HCT116 (cell line): ENCODE measurements around the gene SSNA1. TPM values are rescaled to one million over a fixed set of nuclear protein-coding genes. Genes with fewer than 3 reads are reported as not detected.

Source experiments
- ATAC-seq: fragments of 200-7000 bp; cut with Tn5 transposase; 2 replicates; pipeline ENCODE4 v1.9.1; 2020; ENCODE audit warnings: mild to moderate bottlenecking, moderate library complexity
- BruUV-seq: library from RNA; stranded (reverse); fragments of 400-500 nt; replicated peaks from 2 replicates; lab custom pipeline; 2021; lab: Mats Ljungman, UMichigan
- CTCF ChIA-PET: fragments of 300-600 bp; sonication (Branson Sonifier 250); formaldehyde crosslinking; loops from one replicate; lab custom pipeline; 2021; ENCODE audit warnings: antibody characterized with exemption; lab: Charles Lee
- POLR2A ChIA-PET: fragments of 300-600, 350-600 bp; sonication (Branson Sonifier 250); formaldehyde crosslinking; loops from one replicate; lab custom pipeline; 2021; ENCODE audit warnings: antibody characterized with exemption; lab: Charles Lee
- RAD21 ChIA-PET, 2 experiments: fragments of 300-600 bp; sonication (Branson Sonifier 250); formaldehyde crosslinking; loops; one replicate each; lab custom pipeline; 2023; ENCODE audit warnings: low total read pairs in 2 of 2; ENCODE audit not compliant: uncharacterized antibody in 2 of 2, unreplicated experiment in 2 of 2, low non-redundant PET in 1 of 2; lab: Charles Lee
- DNase-seq: peaks from one replicate; pipeline ENCODE4 v3.0.0-alpha.2; 2010; ENCODE audit warnings: low read depth, low spot score
- H2AFZ ChIP-seq: fragments of 200-600 bp; shearing (Covaris generic), sonication (generic); 2 replicates; pipeline ENCODE4 v1.6.1; 2017; ENCODE audit warnings: low read depth, mixed run types, mixed read lengths, antibody characterized with exemption, low read length; ENCODE audit not compliant: poor library complexity, severe bottlenecking
- H3K27ac ChIP-seq: 2 replicates; pipeline ENCODE4 v1.5.1; 2012; ENCODE audit warnings: low read depth, low read length
- H3K27me3 ChIP-seq: fragments of 200-600 bp; sonication (generic); 2 replicates; pipeline ENCODE4 v1.6.1; 2016; ENCODE audit warnings: mixed run types, low read length, mixed read lengths; ENCODE audit not compliant: insufficient read depth
- H3K36me3 ChIP-seq, 2 experiments: fragments of 200-500 bp in 1 of 2; fragments of 200-600 bp in 1 of 2; sonication (Bioruptor generic) in 1 of 2; sonication (generic) in 1 of 2; 2 replicates each; pipeline versions ENCODE4 v1.5.1 to v1.6.1; 2014 to 2016; ENCODE audit warnings: low read length in 2 of 2, inconsistent platforms in 1 of 2, mixed read lengths in 1 of 2, mixed run types in 1 of 2; ENCODE audit not compliant: insufficient read depth in 2 of 2, control insufficient read depth in 1 of 2
- H3K4me1 ChIP-seq, 2 experiments: fragments of 200-600 bp in 1 of 2; sonication (generic) in 1 of 2; 2 replicates each; pipeline versions ENCODE4 v1.5.1 to v1.6.1; 2012 to 2017; ENCODE audit warnings: low read length in 2 of 2, inconsistent platforms in 1 of 2, mild to moderate bottlenecking in 1 of 2, mixed read lengths in 1 of 2, mixed run types in 1 of 2, moderate library complexity in 1 of 2; ENCODE audit not compliant: insufficient read depth in 2 of 2, control insufficient read depth in 1 of 2
- H3K4me2 ChIP-seq: fragments of 200-600 bp; sonication (generic); 2 replicates; pipeline ENCODE4 v1.6.1; 2017; ENCODE audit warnings: mixed run types, low read length, mixed read lengths
- H3K4me3 ChIP-seq, 2 experiments: fragments of 200-600 bp in 1 of 2; sonication (generic) in 1 of 2; replicated peaks in 1 of 2; 2 replicates each; pipeline ENCODE4 v1.5.1; 2011 to 2016; ENCODE audit warnings: low read length in 2 of 2, control low read depth in 1 of 2, low read depth in 1 of 2, mild to moderate bottlenecking in 1 of 2, mixed read lengths in 1 of 2, mixed run types in 1 of 2
- H3K79me2 ChIP-seq: fragments of 200-600 bp; sonication (generic); 2 replicates; pipeline ENCODE4 v1.6.1; 2017; ENCODE audit warnings: mild to moderate bottlenecking, mixed run types, low read length, moderate library complexity, mixed read lengths; ENCODE audit not compliant: insufficient read depth
- H3K9ac ChIP-seq: fragments of 200-600 bp; sonication (generic); 2 replicates; pipeline ENCODE4 v1.6.1; 2016; ENCODE audit warnings: low read length, mixed read lengths
- H3K9me2 ChIP-seq: fragments of 200-600 bp; sonication (generic), shearing (Covaris generic); 2 replicates; pipeline ENCODE4 v1.6.1; 2017; ENCODE audit warnings: mixed run types, mild to moderate bottlenecking, moderate library complexity; ENCODE audit not compliant: insufficient read depth
- H3K9me3 ChIP-seq, 2 experiments: fragments of 200-500 bp in 1 of 2; fragments of 200-600 bp in 1 of 2; sonication (Bioruptor generic) in 1 of 2; sonication (generic) in 1 of 2; 2 replicates each; pipeline ENCODE4 v1.6.1; 2014 to 2017; ENCODE audit warnings: low read length in 2 of 2, mixed read lengths in 2 of 2, inconsistent platforms in 1 of 2, low read depth in 1 of 2, mild to moderate bottlenecking in 1 of 2, mixed run types in 1 of 2, moderate library complexity in 1 of 2; ENCODE audit not compliant: control insufficient read depth in 1 of 2, insufficient read depth in 1 of 2
- H4K20me1 ChIP-seq: fragments of 200-600 bp; sonication (generic), shearing (Covaris generic); 2 replicates; pipeline ENCODE4 v1.6.1; 2017; ENCODE audit warnings: mixed run types, mild to moderate bottlenecking, moderate library complexity; ENCODE audit not compliant: insufficient read depth
- CEBPB ChIP-seq: IDR thresholded peaks from 2 replicates; pipeline ENCODE4 v1.6.1; 2012; ENCODE audit warnings: low read depth
- EGR1 ChIP-seq: IDR thresholded peaks from 2 replicates; pipeline ENCODE4 v1.6.1; 2012; ENCODE audit warnings: low read depth
- EZH2 ChIP-seq: fragments of 200-600 bp; sonication (generic); IDR thresholded peaks from 2 replicates; pipeline ENCODE4 v1.6.1; 2017; ENCODE audit warnings: antibody characterized with exemption, mixed run types
- JUND ChIP-seq: IDR thresholded peaks from 2 replicates; pipeline ENCODE4 v1.6.1; 2012
- POLR2A ChIP-seq: IDR thresholded peaks from 2 replicates; pipeline ENCODE4 v1.7.0; 2011; ENCODE audit warnings: borderline replicate concordance; ENCODE audit not compliant: insufficient read depth, insufficient read length; ENCODE audit errors: extremely low read depth
- POLR2AphosphoS5 ChIP-seq: IDR thresholded peaks from 2 replicates; pipeline ENCODE4 v1.6.1; 2011; ENCODE audit warnings: mild to moderate bottlenecking, low read depth, low read length, moderate library complexity
- RAD21 ChIP-seq: IDR thresholded peaks from 2 replicates; pipeline ENCODE4 v1.6.1; 2012; ENCODE audit warnings: low read depth, mild to moderate bottlenecking
- REST ChIP-seq: IDR thresholded peaks from 2 replicates; pipeline ENCODE4 v1.6.1; 2012; ENCODE audit warnings: low read depth
- SIN3A ChIP-seq: IDR thresholded peaks from 2 replicates; pipeline ENCODE4 v1.6.1; 2012; ENCODE audit warnings: low read depth
- SRF ChIP-seq: IDR thresholded peaks from 2 replicates; pipeline ENCODE4 v1.6.1; 2012; ENCODE audit warnings: low read depth
- TCF7L2 ChIP-seq: IDR thresholded peaks from 2 replicates; pipeline ENCODE4 v1.7.0; 2011; ENCODE audit warnings: borderline replicate concordance, inconsistent platforms; ENCODE audit not compliant: insufficient read depth, insufficient read length; ENCODE audit errors: extremely low read depth
- YY1 ChIP-seq: IDR thresholded peaks from 2 replicates; pipeline ENCODE4 v1.6.1; 2011; ENCODE audit warnings: low read length, low read depth, moderate library complexity, mild to moderate bottlenecking; ENCODE audit not compliant: insufficient replicate concordance; ENCODE audit errors: extremely low read depth
- ZFX ChIP-seq: fragments of 450-650 bp; IDR thresholded peaks from 2 replicates; pipeline ENCODE4 v1.6.1; 2017
- intact Hi-C: fragments of 100-400 bp; cut with micrococcal nuclease; formaldehyde crosslinking; loops from 2 replicates; pipeline ENCODE4 v1.10.0; 2022
- total RNA-seq: library from RNA; stranded (reverse); gene quantifications from one replicate; pipeline ENCODE4 v1.2.1, GENCODE V29; 2021; ENCODE audit not compliant: unreplicated experiment
- TF ChIP-seq, protein P1 (sequence below): IDR thresholded peaks from 2 replicates; pipeline ENCODE4 v1.6.1; 2012

SSNA1 gene
- total RNA-seq, 1 experiment from 2014 or later: 84.7 TPM

GRCh38 chr9:137166380-137167229 lies 21.9 kb upstream of the SSNA1 start:
- DNase-seq (no peak), ATAC-seq (no peak)
- Histone ChIP-seq H3K9me2 (no peaks in the 10 kb centered on the region), H3K79me2 (no peaks in the 10 kb centered on the region), H4K20me1 (no peaks in the 10 kb centered on the region), H3K27me3 (no peaks in the 10 kb centered on the region), H3K27ac (no peak overlapping the region), H3K9ac (no peak overlapping the region), H3K4me1 (peaks cover 18 to 63% of the 10 kb centered on the region in 2 experiments), H3K36me3 (no peaks in the 10 kb centered on the region), H2AFZ (no peak overlapping the region), H3K4me3 (no peak overlapping the region), H3K4me2 (no peak overlapping the region; the same call in 1 of the 2 replicates), H3K9me3 (no peaks in the 10 kb centered on the region)
- ChIA-PET RAD21 (no interaction called here), POLR2A (interaction anchor here (3.4 kb wide), 1 partner anchor 16 kb away, joined by 12 read pairs; no protein-coding TSS in a partner anchor), CTCF (no interaction called here)
- no TSS peak for BruUV-seq
- TF ChIP-seq RAD21 (no peak), JUND (no peak), ZFX (no peak), REST (no peak), CEBPB (no peak), TCF7L2 (no peak), SIN3A (no peak), EZH2 (no peak), YY1 (no peak), SRF (no peak), POLR2AphosphoS5 (no peak), EGR1 (no peak), POLR2A (no peak)
- TF ChIP-seq, protein P1, sequence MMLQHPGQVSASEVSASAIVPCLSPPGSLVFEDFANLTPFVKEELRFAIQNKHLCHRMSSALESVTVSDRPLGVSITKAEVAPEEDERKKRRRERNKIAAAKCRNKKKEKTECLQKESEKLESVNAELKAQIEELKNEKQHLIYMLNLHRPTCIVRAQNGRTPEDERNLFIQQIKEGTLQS: no peak
- intact Hi-C loops: no loop called here
